HL-60 (cell line): ENCODE data around the gene MED31.

Source experiments
- DNase-seq, 2 experiments: peaks; one replicate each; pipeline ENCODE4 v3.0.0-alpha.2; 2010 to 2020; ENCODE audit warnings: low read depth in 1 of 2, low spot score in 1 of 2
- H3K27ac ChIP-seq: fragments of 250-450 bp; sonication (Bioruptor Pico); replicated peaks from 2 replicates; pipeline ENCODE4 v1.5.1; 2020; ENCODE audit warnings: mild to moderate bottlenecking, moderate library complexity
- H3K27me3 ChIP-seq: fragments of 250-450 bp; sonication (Bioruptor Pico); 2 replicates; pipeline ENCODE4 v1.5.1; 2021; ENCODE audit warnings: mild to moderate bottlenecking, moderate library complexity; ENCODE audit not compliant: insufficient read depth, poor library complexity, severe bottlenecking
- H3K4me3 ChIP-seq: replicated peaks from 2 replicates; pipeline ENCODE4 v1.5.1; 2011; ENCODE audit warnings: mild to moderate bottlenecking, control low read depth, low read length; ENCODE audit not compliant: insufficient read depth
- GABPA ChIP-seq: IDR thresholded peaks from 2 replicates; pipeline ENCODE4 v1.6.1; 2012; ENCODE audit warnings: low read depth
- POLR2AphosphoS5 ChIP-seq: IDR thresholded peaks from 2 replicates; pipeline ENCODE4 v1.6.1; 2012; ENCODE audit warnings: low read depth
- SPI1 ChIP-seq: IDR thresholded peaks from 2 replicates; pipeline ENCODE4 v1.6.1; 2012; ENCODE audit warnings: low read depth, mild to moderate bottlenecking, borderline replicate concordance
- TF ChIP-seq, protein P1 (sequence below): IDR thresholded peaks from 2 replicates; pipeline ENCODE4 v1.6.1; 2012; ENCODE audit warnings: low read depth; ENCODE audit not compliant: insufficient replicate concordance
- TF ChIP-seq, protein P2 (sequence below): IDR thresholded peaks from one replicate; pipeline ENCODE4 v1.5.1; 2011; ENCODE audit warnings: low read length, control low read depth, inconsistent platforms; ENCODE audit not compliant: insufficient read depth

The MED31 gene

DNA sequence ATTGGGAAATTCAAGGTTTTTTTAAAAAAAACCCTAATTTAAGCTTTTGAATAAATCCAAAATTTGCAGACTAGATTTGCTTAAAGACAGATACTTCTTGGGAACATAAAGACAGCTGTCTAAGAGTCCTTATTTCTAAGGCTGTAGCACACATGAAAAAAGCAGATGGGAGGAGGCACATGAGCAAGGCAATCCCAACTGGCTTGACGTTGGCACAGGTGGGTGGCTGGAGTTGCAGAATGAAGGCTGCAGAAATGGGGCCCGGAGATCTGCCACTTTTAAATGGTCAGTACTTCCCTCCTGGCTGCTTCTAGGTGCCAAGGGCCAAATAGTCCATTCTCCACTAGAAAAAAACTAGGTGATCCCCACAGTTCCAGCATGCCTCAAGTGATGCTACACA lies 15.3 kb downstream of the MED31 start:
- no peak overlapping the region for H3K27ac ChIP-seq
- TF ChIP-seq GABPA (no peak), SPI1 (no peak), POLR2AphosphoS5 (no peak)
- TF ChIP-seq, protein P1, sequence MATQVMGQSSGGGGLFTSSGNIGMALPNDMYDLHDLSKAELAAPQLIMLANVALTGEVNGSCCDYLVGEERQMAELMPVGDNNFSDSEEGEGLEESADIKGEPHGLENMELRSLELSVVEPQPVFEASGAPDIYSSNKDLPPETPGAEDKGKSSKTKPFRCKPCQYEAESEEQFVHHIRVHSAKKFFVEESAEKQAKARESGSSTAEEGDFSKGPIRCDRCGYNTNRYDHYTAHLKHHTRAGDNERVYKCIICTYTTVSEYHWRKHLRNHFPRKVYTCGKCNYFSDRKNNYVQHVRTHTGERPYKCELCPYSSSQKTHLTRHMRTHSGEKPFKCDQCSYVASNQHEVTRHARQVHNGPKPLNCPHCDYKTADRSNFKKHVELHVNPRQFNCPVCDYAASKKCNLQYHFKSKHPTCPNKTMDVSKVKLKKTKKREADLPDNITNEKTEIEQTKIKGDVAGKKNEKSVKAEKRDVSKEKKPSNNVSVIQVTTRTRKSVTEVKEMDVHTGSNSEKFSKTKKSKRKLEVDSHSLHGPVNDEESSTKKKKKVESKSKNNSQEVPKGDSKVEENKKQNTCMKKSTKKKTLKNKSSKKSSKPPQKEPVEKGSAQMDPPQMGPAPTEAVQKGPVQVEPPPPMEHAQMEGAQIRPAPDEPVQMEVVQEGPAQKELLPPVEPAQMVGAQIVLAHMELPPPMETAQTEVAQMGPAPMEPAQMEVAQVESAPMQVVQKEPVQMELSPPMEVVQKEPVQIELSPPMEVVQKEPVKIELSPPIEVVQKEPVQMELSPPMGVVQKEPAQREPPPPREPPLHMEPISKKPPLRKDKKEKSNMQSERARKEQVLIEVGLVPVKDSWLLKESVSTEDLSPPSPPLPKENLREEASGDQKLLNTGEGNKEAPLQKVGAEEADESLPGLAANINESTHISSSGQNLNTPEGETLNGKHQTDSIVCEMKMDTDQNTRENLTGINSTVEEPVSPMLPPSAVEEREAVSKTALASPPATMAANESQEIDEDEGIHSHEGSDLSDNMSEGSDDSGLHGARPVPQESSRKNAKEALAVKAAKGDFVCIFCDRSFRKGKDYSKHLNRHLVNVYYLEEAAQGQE, result no peak
- TF ChIP-seq, protein P2, sequence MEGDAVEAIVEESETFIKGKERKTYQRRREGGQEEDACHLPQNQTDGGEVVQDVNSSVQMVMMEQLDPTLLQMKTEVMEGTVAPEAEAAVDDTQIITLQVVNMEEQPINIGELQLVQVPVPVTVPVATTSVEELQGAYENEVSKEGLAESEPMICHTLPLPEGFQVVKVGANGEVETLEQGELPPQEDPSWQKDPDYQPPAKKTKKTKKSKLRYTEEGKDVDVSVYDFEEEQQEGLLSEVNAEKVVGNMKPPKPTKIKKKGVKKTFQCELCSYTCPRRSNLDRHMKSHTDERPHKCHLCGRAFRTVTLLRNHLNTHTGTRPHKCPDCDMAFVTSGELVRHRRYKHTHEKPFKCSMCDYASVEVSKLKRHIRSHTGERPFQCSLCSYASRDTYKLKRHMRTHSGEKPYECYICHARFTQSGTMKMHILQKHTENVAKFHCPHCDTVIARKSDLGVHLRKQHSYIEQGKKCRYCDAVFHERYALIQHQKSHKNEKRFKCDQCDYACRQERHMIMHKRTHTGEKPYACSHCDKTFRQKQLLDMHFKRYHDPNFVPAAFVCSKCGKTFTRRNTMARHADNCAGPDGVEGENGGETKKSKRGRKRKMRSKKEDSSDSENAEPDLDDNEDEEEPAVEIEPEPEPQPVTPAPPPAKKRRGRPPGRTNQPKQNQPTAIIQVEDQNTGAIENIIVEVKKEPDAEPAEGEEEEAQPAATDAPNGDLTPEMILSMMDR, result no peak
- H3K4me3 ChIP-seq, result no peak overlapping the region
- H3K27me3 ChIP-seq, result no peaks in the 10 kb centered on the region
- DNase-seq, result no peak

- H3K27me3 ChIP-seq, result no peaks in the 10 kb centered on the region
- H3K27ac ChIP-seq, result no peak overlapping the region
- no peak for TF ChIP-seq SPI1
- TF ChIP-seq, protein P1, result no peak
- no peak overlapping the region for H3K4me3 ChIP-seq
- DNase-seq, result no peak
Observed at GRCh38 chr17:6633263-6633662, 18.1 kb downstream of the MED31 start.

DNA sequence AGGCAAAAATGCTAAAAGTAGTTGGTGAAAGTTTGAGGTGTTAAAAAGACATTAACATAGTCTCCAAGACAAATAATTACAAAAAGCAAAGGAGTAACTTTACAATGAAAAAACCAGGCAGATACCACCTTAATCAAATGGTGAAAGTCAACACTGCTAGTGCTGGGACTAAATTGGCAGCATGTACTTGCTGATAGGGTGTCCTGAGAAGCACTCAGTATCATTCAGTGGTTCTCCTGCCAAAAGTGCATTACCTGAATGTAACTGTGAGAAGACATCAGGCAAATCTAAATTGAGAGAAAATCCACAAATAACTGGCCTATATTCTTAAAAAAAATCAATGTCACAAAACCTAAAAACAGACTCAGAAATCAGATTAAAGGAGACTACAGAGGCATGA lies 18.9 kb downstream of the MED31 start:
- Histone ChIP-seq H3K27me3 (no peaks in the 10 kb centered on the region), H3K4me3 (no peak overlapping the region), H3K27ac (no peak overlapping the region)
- DNase-seq, result no peak
- TF ChIP-seq, protein P2, result no peak
- TF ChIP-seq POLR2AphosphoS5, result no peak
- TF ChIP-seq, protein P1, result no peak
- no peak for TF ChIP-seq GABPA
- no peak for TF ChIP-seq SPI1

DNA sequence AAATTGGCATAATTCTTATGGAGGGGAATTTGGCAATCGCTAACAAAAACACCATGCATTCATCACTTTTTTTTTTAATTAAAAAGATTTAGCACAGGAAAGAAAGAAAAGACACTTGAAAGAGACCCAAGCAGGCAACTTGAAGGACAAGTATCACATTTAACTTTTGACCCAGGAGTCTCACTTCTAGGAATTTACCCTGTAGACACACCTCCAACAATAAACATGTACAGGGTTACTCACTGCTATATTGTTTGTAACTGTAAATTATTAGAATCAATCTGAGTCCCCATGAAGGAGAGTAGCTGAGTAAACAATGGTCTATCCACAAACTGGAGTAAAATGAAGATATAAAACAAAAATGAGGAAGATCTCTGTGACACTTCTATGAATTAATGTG lies 21.0 kb downstream of the MED31 start:
- TF ChIP-seq SPI1, result no peak
- Histone ChIP-seq H3K27ac (no peak overlapping the region), H3K4me3 (no peak overlapping the region), H3K27me3 (no peaks in the 10 kb centered on the region)
- DNase-seq, result no peak
